HT1080 (cell line): ENCODE results near the gene SPIRE1. TPM values are rescaled to one million over a fixed set of nuclear protein-coding genes. Genes with fewer than 3 reads are reported as not detected.
"Not testable (repeated sequence)": the region's sequence is repeated elsewhere in the genome, so short reads cannot be mapped to it uniquely, and the experiment has no call there.

Experiments used
- DNase-seq: peaks from one replicate; pipeline ENCODE4 v3.0.0-alpha.2; 2015; ENCODE audit warnings: low read depth
- total RNA-seq: library from RNA; depleted of rRNA; stranded (reverse); fragments of >200 nt; shearing (Covaris generic); gene quantifications from 2 replicates; pipeline ENCODE4 v1.2.3, GENCODE V29; 2014

Gene SPIRE1
- total RNA-seq, 1 experiment from 2014 or later = 14.8 TPM

DNA sequence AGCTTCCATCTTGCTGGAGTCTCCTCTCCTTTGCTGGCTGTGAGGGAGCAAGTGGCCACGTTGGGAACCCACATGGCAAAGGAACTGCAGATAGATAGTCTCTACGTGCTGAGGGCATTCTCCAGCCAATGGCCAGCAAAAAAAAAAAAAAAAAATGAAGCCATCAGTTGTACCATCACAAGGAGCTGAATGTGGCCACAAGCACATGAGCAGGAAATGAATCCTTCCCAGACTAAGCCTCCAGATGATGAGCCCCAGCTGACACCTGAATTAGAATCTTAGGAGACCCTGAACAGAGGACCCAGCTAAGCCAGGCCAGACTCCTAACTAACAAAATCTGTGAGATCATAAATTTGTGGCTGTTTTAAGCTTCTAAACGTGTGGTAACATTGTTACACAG is 57.9 kb downstream of the SPIRE1 start:
- DNase-seq = peak; percentile 58

DNA sequence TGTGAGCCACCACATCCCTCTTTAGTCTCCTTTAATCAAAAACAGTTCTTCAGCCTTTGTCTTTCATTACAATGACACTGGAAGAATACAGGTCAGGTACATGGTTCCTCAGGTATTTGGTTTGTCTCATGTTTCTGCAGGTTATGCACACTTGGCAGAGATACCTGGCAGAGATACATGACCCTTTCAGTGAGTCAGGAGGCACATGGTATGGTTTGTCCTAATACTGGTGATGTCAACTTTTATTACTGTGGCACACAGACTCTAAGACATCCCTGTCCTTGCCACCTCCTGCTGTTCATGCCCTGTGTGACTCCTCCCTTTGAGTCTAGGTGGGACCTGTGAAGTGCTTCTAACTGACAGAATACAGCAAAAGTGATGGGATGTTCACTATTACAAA is 58.4 kb downstream of the SPIRE1 start:
- no peak for DNase-seq

DNA sequence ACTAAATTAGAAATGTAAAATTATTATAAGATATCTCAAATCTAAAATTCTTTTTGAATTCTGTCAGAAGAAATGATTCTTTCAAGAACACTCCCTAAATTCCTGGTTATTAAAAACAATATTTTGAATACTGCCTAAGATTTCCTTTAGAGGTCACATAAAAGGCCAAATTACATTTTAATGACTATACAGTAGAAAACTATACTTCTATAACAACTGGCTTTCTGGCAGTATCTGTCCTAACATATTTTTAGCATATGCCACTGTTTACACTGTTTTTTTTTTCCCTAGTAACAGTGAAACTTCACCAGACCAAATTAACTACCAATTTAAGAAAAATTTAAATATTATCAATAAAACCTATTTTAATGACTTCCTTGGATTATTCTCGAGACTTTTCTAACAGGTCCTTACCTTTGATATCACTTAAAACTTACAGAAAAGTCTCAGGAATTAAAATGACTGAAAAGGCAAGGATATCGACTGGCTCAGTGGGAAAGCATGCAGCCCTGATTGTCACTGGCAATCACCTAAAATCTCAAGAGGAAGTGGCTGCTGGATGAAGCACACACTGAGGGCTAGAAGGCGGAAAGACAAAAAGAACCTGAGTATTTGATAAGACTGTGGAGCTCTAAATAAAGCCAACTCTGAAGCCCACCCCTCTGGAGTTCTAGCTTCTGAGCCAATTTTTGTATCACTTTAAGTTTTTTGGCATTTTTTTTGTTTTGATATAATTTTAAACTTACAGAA is 59.6 kb downstream of the SPIRE1 start:
- peak; percentile 61 for DNase-seq

DNA sequence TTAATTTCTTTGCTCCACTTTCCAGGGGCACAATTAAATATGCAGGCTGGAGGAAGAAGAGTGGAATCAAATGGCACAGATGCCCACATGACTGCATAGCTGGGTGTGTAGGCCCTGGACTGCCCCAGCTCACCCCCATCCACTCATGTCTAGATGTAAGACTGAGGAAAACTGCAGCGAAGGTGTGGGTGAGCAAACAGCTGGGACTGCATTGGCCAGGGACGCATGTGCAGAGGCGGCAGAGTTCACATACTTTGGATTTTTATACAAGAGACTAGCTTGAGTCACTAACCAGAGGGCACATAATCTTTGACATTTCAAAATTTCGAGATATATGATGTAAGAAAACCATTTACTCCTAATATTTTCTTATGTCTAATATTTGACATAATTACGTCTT is 60.1 kb downstream of the SPIRE1 start:
- peak; percentile 83 for DNase-seq

DNA sequence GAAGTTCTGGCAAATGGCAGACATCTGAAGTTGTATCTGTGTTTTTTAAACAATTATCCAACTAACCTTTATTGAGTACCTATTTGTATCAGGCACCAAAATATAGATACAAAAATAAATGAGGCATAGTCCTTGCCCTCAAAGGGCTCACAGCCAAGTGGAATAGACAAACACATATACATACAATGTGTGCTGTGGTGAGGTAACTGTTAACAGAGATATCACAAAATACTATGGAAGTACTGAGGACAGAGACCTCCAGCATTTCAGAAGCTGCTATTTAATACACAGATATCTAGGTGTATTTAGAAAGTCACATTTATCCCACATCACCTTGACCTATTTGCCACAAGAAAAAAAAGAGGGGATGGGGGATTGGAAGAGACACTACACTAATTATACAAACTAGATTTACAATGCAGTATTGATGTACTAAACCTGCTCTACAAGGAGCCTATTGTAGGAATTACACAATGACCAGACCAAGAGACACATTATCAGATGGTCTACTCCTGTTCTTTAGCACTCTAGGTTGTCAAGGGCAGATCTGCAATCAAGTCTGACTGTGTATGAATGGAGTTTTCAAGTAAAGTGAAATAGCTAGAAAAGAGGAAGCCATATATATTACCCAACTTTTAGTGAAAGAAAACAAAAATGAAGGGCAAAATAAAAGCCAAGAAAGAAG is 62.2 kb downstream of the SPIRE1 start:
- no peak for DNase-seq

DNA sequence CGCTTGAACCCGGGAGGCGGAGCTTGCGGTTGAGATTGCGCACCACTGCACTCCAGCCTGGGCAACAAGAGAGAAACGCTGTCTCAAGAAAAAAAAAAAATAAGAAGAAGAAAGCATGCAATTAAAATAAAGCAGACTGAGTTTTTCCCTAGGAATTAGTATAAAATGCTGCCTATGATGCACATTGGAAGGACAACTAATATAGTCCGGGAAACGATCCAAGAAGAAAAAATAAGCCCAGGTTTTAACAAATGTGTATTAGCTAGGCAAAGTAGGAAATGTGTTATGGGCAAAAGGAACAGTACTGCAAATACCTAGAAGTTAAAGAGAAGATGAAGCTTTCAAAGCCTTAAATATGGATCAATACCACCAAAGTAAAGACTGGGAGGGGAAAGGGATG is 64.0 kb downstream of the SPIRE1 start:
- DNase-seq = no peak

DNA sequence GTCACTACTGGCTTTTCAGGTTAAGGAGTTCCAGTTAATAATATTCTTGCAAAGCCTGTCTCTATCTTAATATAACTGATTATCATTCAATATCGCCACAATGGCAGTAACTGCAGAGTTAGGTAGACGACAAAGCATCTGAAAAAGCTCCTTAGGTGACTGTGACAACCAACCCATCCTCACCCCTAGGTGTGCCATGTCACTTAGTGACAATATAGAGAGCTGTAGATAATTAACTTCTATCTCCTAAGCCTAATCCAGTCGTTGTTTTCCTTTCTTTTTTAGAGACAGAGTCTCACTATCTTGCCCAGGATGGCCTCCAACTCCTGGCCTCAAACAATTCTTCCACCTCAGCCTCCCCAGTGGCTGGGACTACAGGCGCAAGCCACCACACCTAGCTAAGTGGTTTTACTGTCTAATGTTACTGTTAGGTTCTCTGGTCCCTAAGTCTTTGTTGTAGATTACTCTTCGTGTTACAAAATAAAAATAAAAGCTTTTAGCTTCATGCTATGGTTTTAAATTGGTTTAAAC is 65.2 kb downstream of the SPIRE1 start:
- DNase-seq = no peak

DNA sequence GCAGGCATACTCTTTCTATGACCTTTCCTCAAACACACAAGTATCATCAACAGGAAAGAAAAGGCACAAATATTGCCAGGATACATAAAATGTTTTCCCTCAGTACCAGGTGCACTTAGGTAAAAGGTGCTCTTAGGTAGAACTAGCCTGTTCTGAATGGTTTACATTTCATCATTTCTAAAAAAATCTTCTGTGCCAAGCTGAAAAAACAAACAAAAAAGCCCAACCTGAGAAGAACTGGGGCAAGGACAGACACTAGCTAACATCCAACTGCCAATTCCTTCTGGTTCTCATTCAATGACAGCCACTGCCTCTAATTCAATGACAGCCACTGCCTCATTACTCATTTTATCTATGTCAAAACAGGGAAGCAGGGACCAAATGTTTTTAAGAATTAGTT is 68.5 kb downstream of the SPIRE1 start:
- DNase-seq = no peak

DNA sequence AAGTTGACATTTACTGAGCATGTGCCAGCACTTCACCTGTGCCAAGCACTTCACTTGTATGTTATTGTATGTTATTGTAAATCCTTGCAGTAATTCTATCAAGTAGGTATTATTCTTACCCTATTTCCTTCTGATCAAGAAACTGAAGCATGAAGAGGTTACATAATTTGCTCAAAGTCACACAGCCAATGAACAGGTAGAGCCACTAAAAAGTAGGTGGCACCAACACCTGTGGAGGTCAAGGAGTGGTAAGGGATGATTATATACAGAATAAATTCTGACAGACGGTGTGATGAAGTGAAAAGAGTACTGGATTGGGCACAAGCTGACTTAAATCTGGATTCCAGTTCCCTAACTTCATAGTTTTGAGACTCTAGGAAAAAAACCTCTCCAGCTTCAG is 71.0 kb downstream of the SPIRE1 start:
- no peak for DNase-seq

DNA sequence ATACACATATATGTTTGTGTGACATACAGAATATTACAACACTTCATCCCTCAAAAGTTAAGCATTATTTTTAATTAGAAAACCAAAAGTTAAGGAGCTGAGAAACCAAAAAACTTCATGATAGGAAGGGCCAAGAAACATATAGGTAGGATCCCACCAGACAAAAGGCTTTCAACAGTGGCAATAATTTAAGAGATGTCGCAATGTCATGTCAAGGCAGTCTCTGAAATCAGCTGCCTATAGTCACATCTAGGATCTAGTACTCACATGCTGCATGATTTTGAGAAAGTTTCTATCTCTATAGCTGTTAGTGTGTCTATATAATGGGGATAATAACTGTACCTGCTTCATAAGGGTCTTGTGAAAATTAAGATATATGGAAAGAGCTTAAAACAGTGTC is 72.7 kb downstream of the SPIRE1 start:
- no peak for DNase-seq

DNA sequence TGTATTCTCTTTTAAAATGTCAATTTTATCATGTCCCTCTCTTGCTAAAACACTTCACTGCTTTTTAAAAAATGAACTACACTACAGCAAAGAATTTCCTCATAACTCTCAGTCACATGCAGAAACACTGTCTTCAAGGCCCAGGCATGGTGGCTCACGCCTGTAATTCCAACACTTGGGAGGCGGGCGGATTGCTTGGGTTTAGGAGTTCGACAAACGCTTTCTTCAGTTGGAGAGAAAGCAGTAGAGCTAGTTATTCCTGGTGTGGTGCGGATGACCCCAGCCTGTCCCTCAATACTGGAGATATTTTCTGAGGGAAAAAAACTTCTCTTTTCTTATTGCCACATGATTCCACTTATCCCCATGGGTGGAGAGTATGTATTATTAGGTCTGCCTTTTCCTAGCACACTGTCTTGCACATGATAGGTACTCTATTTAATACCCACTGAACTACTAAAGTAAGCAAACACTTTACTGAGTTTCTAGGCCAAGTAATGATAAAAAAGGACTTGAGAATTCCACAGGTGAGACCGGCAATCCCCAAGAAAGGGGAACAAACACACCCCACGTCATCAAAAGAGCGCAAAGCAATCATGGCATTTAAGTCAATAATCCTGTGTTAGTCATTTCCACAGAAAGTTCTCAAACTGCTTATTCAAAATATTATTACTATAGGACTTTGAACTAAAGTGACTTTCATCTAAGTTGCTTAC is 77.1 kb downstream of the SPIRE1 start:
- no peak for DNase-seq

DNA sequence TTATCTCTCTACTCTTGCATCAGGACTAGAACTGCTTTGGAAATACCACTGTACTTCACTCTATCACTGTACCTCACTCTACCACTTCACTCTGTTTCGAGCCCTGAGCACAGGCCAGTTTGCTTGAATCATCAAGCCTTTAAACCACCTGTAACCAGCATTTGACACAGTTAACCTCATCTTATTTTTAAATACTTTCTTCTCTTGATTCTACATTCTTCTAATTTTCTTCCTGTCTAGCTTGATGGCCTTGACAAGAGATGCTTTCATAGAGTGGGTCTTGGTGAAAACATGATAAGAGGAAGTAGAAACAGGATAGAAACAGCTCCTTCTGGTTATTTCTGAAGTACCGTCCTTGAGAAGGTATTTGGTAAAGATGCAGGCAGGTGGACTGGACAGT is 78.1 kb downstream of the SPIRE1 start:
- no peak for DNase-seq

DNA sequence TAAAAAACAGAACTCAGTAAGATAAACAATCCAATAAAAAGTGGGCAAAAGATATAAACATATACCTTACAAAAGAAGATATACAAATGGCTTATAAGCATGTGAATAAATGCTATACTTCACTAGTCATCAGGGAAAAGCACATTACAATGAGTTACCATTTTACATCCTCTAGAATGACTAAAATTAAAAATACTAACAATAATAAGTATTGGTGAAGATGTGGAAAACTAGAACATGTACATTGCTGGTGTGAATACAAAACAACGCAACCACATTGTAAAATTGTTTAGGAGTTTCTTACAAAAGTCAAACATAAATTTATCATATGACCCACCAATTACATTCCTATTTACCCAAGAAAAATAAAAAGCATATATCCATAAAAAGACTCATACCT is 80.1 kb downstream of the SPIRE1 start:
- DNase-seq = no peak

DNA sequence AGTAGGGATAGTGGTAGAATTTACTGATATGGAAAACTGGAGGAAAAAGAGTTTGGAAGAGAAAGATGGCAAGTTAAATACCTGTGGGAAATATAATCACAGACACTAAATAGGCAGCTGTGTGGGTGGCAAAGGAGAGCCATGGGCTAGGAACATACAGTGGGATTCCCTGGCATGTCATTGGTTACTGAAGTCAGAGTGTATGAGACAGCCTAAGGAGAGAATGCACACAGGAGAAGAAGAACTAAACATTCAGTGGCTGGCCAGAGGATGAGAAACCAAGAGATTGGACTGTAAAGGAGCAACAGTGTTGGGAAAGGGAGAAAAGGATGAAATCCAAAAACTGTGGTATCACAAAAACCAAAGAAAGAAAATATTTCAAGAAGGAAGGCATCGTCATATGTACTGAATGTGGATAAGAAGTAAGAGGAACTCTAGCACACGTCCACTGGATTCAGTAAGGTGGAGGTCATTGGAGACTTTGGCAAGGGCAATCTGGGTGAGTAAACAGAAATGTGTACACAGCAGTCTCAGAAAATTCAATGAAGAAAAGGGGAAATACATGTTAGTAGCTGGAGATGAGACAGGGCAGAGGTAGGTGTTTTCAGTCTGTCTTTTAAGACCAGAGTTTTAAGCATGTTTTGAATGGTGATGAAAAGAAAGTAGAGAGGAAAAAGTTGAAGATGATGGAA is 83.3 kb downstream of the SPIRE1 start:
- DNase-seq = no peak

DNA sequence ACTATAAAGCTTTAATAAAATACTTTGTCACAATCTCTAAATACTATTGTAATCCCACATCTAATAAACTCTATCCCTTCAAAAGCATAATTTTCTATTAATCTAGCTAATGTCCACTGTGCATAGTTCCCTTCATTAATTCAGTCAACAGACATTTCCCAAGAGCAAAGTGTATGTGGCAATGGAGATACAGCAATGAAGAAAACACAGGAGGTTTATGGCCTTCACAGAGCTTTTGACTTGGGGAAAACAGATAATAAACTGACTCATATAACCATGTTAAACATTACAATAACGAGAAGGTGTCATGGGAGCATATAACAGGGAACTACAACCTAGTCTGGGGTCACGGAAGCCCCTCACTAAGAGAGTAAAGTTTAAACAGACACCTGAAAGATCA is 86.3 kb downstream of the SPIRE1 start:
- DNase-seq = no peak

DNA sequence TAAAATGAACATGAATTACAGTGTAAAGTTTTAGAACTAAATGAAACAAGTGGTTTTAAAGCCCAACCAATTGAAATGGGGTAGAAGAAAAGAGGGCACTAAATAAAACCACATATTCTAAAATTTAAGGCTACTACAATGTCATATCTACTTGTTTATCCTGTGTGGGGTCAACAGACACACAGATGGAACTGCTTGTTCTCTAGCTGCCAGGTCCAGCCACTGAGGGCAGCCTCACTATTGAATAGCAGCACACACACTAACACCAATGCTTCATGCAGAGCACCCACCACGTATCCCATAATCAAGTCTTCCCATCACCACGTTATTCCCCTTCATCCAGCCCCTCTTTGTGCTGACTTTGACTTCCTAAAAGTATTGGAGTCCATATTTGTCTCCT is 88.1 kb downstream of the SPIRE1 start:
- no peak for DNase-seq

DNA sequence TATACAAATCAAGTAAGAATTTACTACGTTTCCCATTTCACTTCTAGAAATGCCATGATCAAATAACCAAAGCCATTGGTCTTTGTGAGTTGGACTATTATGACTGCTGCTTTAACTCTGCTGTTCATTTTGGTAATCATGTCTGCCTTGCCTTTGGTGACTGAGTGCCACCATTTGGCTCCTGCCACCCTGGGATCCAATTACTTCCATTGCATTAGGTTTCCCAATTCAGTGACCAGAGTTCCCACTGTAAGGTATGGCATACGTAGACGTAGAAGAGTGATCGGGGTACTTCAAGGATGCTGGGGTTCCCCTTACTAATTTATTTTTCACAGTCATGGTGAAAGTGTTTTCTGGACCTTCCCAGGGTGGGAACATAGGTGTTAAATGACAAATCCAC is 90.1 kb downstream of the SPIRE1 start:
- no peak for DNase-seq

DNA sequence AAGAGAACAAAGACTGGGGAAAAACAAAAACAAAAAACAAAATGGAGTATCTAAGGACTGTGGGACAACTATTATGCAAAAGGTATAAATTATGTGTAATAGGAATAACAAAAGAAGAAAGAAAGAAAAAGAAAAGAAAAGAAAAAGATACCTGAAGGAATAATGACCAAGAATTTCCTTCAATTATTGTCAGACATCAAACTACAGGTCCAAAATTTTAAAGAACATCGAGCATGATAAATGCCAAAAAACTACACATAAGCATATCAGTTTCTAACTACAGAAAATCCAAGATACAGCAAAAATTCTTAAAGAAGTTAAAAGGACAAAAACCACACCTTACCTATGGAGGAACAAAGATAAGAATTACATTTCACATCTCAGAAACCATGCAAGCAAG is 93.0 kb downstream of the SPIRE1 start:
- no peak for DNase-seq

DNA sequence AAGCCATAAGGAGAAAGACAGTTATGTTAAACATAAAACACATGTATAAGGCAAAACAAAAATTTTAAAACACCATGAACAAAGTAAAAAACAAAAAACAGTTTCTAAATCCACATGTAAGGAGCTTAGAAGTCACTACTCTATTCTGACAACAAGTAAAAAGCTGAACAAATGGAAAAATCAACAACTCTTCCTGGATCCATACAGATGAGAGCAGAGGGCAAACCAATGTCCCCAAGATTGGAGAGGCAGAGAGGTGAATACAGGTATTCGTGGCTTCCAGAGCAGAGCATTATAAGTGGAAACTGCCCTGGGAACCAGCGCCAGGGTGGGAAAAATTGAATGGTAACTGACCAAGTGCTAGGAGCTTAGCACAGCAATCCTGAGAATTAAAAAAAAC is 93.5 kb downstream of the SPIRE1 start:
- no peak for DNase-seq

DNA sequence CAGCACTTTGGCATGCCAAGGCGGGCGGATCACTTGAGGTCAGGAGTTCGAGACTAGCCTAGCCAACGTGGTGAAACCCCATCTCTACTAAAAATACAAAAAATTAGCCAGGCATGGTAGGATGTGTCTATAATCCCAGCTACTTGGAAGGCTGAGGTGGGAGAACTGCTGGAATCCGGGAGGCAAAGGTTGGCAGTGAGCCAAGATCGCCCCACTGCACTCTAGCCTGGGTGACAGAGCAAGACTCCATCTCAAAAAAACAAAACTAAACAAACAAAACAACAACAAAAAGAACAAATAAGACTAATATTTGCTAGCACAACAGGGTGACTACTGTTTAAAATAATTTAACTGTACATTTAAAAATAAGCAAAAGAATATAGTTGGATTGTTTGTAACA is 97.3 kb downstream of the SPIRE1 start:
- DNase-seq = not testable (repeated sequence)

DNA sequence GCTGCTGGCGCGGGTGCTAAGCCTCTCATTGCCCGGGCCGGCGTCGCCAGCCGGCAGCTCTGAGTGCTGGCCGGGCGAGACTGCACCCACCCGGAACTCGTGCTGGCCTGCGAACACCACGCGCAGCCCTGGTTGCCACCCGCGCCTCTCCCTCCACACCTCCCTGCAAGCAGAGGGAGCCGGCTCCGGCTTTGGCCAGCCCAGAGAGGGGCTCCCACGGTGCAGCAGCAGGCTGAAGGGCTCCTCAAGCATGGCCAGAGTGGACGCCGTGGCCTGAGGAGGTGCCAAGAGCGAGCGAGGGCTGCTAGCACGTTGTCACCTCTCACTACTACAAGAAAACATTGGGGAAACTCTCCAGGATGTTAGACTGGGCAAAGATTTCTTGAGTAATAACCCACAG is 98.6 kb downstream of the SPIRE1 start:
- no peak for DNase-seq
